KOPT-K1 (cell line): Measurements from ENCODE around the gene PIEZO1.
A peak's percentile ranks its signal among the peaks of the same experiment; 100 is the strongest.
"Not testable (repeated sequence)": the region's sequence is repeated elsewhere in the genome, so short reads cannot be mapped to it uniquely, and the experiment has no call there.

ENCODE experiments used
- H3K27ac ChIP-seq: fragments of 200-600 bp; sonication (generic); 2 replicates; pipeline ENCODE4 v1.5.1; 2016; ENCODE audit warnings: antibody characterized with exemption, mild to moderate bottlenecking, low read depth, low read length; ENCODE audit not compliant: poor library complexity, severe bottlenecking
- H3K36me3 ChIP-seq: fragments of 200-600 bp; sonication (generic); 2 replicates; pipeline ENCODE4 v1.5.1; 2017; ENCODE audit warnings: antibody characterized with exemption, mild to moderate bottlenecking, low read length, moderate library complexity; ENCODE audit not compliant: insufficient read depth
- H3K9me3 ChIP-seq: fragments of 200-600 bp; sonication (generic); 2 replicates; pipeline ENCODE4 v1.5.1; 2017; ENCODE audit warnings: antibody characterized with exemption, low read length, mild to moderate bottlenecking; ENCODE audit not compliant: insufficient read depth, poor library complexity, severe bottlenecking

Gene PIEZO1

GRCh38 chr16:88798772-88799455 lies 13.9 kb upstream of the PIEZO1 start:
- Histone ChIP-seq H3K36me3 (no peaks in the 10 kb centered on the region), H3K9me3 (no peaks in the 10 kb centered on the region), H3K27ac (peak overlapping the region; percentile 100)

GRCh38 chr16:88798073-88798472 lies 13.1 kb upstream of the PIEZO1 start:
- Histone ChIP-seq H3K36me3 (no peaks in the 10 kb centered on the region), H3K27ac (peak overlapping the region; percentile 100), H3K9me3 (no peaks in the 10 kb centered on the region)

- no peaks in the 10 kb centered on the region for H3K9me3 ChIP-seq
- no peaks in the 10 kb centered on the region for H3K36me3 ChIP-seq
- peak overlapping the region; percentile 100 for H3K27ac ChIP-seq
These were observed 11.3 kb upstream of the PIEZO1 start for GRCh38 chr16:88796278-88796677.

GRCh38 chr16:88793251-88793954 lies 8.4 kb upstream of the PIEZO1 start:
- Histone ChIP-seq H3K36me3 (no peaks in the 10 kb centered on the region), H3K9me3 (no peaks in the 10 kb centered on the region), H3K27ac (peak overlapping the region; percentile 100)

GRCh38 chr16:88792668-88793250 lies 7.7 kb upstream of the PIEZO1 start:
- Histone ChIP-seq H3K9me3 (no peaks in the 10 kb centered on the region), H3K27ac (peak overlapping the region; percentile 100), H3K36me3 (no peaks in the 10 kb centered on the region)

GRCh38 chr16:88792078-88792550 lies 7.1 kb upstream of the PIEZO1 start:
- Histone ChIP-seq H3K27ac (peak overlapping the region; percentile 100), H3K9me3 (no peaks in the 10 kb centered on the region), H3K36me3 (no peaks in the 10 kb centered on the region)

GRCh38 chr16:88790312-88791211 lies 5.5 kb upstream of the PIEZO1 start:
- Histone ChIP-seq H3K27ac (peak overlapping the region; percentile 99), H3K36me3 (no peaks in the 10 kb centered on the region), H3K9me3 (no peaks in the 10 kb centered on the region)

- no peaks in the 10 kb centered on the region for H3K9me3 ChIP-seq
- H3K27ac ChIP-seq, result peak overlapping the region; percentile 99
- H3K36me3 ChIP-seq, result no peaks in the 10 kb centered on the region
These were observed 4.6 kb upstream of the PIEZO1 start for GRCh38 chr16:88789594-88789993.

- H3K27ac ChIP-seq, H3K9me3 ChIP-seq, H3K36me3 ChIP-seq: not testable (repeated sequence)
These were observed 3.7 kb upstream of the PIEZO1 start for GRCh38 chr16:88788749-88789148.

GRCh38 chr16:88787579-88788314 lies 2.7 kb upstream of the PIEZO1 start:
- Histone ChIP-seq H3K36me3 (no peaks in the 10 kb centered on the region), H3K27ac (peak overlapping the region; percentile 2), H3K9me3 (no peaks in the 10 kb centered on the region)

- no peaks in the 10 kb centered on the region for H3K9me3 ChIP-seq
- H3K36me3 ChIP-seq, result 0 out of 2 replicates have a peak, but pooled peaks cover 7% of the 10 kb centered on the region
- peak overlapping the region; percentile 84 for H3K27ac ChIP-seq
These were observed 239 bp downstream of the PIEZO1 start for GRCh38 chr16:88784856-88785105.

GRCh38 chr16:88784074-88784855 lies 755 bp downstream of the PIEZO1 start:
- H3K36me3 ChIP-seq, result peaks cover 10% of the 10 kb centered on the region
- H3K9me3 ChIP-seq, result no peaks in the 10 kb centered on the region
- H3K27ac ChIP-seq, result peak overlapping the region; percentile 84

- H3K27ac ChIP-seq, result peak overlapping the region; percentile 84
- peaks cover 18% of the 10 kb centered on the region for H3K36me3 ChIP-seq
- H3K9me3 ChIP-seq, result no peaks in the 10 kb centered on the region
These were observed 1.5 kb downstream of the PIEZO1 start for GRCh38 chr16:88783391-88784073.
